H1 (cell line): ENCODE data around the gene UTP14A. TPM values are rescaled to one million over a fixed set of nuclear protein-coding genes. Genes with fewer than 3 reads are reported as not detected.

ENCODE experiments used
- CTCF ChIA-PET: fragments of 300-600 bp; sonication (Branson Sonifier 250); formaldehyde crosslinking; loops from one replicate; lab custom pipeline; 2021; ENCODE audit not compliant: partially characterized antibody; lab: Charles Lee
- POLR2A ChIA-PET: fragments of 300-600 bp; sonication (Branson Sonifier 250); formaldehyde crosslinking; loops from one replicate; lab custom pipeline; 2021; ENCODE audit warnings: inconsistent platforms; ENCODE audit not compliant: partially characterized antibody; lab: Charles Lee
- DNase-seq, 2 experiments: peaks; one replicate each; pipeline versions ENCODE4 v3.0.0 to v3.0.0-alpha.2; 2010 to 2022; ENCODE audit warnings: low spot score in 2 of 2, low read depth in 1 of 2, mixed read lengths in 1 of 2
- FAIRE-seq: peaks from 2 replicates; lab custom pipeline; 2011; peaks lifted over from hg19 to GRCh38; lab: Jason Lieb, UNC
- H2AFZ ChIP-seq: 2 replicates; pipeline ENCODE4 v1.8.1; 2012; ENCODE audit warnings: low read length, inconsistent platforms
- H2AK5ac ChIP-seq: 2 replicates; pipeline ENCODE4 v1.6.1; 2013; ENCODE audit warnings: low read depth, low read length
- H2BK120ac ChIP-seq: replicated peaks from 2 replicates; pipeline ENCODE3; 2013; ENCODE audit warnings: low read depth, low read length, inconsistent platforms
- H2BK12ac ChIP-seq: 2 replicates; pipeline ENCODE4 v1.6.1; 2013; ENCODE audit warnings: low read depth, low read length
- H2BK15ac ChIP-seq: 2 replicates; pipeline ENCODE4 v1.6.1; 2013; ENCODE audit warnings: low read length
- H2BK20ac ChIP-seq: 2 replicates; pipeline ENCODE4 v1.6.1; 2013; ENCODE audit warnings: low read length
- H2BK5ac ChIP-seq: 2 replicates; pipeline ENCODE4 v1.6.1; 2013; ENCODE audit warnings: low read depth, low read length
- H3K14ac ChIP-seq: 2 replicates; pipeline ENCODE4 v1.6.1; 2013; ENCODE audit warnings: inconsistent platforms; ENCODE audit not compliant: insufficient read length
- H3K18ac ChIP-seq: 2 replicates; pipeline ENCODE4 v1.6.1; 2013; ENCODE audit warnings: low read length; ENCODE audit errors: extremely low read depth
- H3K23ac ChIP-seq: 2 replicates; pipeline ENCODE4 v1.6.1; 2013; ENCODE audit warnings: inconsistent platforms; ENCODE audit not compliant: insufficient read length
- H3K23me2 ChIP-seq: 2 replicates; pipeline ENCODE4 v1.6.1; 2013; ENCODE audit warnings: low read depth, low read length
- H3K27ac ChIP-seq: 2 replicates; pipeline ENCODE4 v1.6.1; 2011; ENCODE audit warnings: low read depth, low read length, inconsistent platforms
- H3K27me3 ChIP-seq, 4 experiments: replicated peaks in 1 of 4; 1 replicate in 1 of 4; 2 replicates in 3 of 4; pipeline versions ENCODE4 v1.6.1 to v1.8.1; 2011 to 2013; ENCODE audit warnings: low read length in 3 of 4, mild to moderate bottlenecking in 3 of 4, inconsistent platforms in 2 of 4, mixed read lengths in 2 of 4, moderate library complexity in 1 of 4; ENCODE audit not compliant: control insufficient read depth in 3 of 4, insufficient read depth in 3 of 4; ENCODE audit errors: extremely low read depth in 1 of 4
- H3K36me3 ChIP-seq, 4 experiments: 2 replicates each; pipeline versions ENCODE4 v1.6.1 to v1.8.1; 2011 to 2013; ENCODE audit warnings: mild to moderate bottlenecking in 4 of 4, low read length in 3 of 4, moderate library complexity in 2 of 4, control low read depth in 1 of 4, inconsistent platforms in 1 of 4; ENCODE audit not compliant: insufficient read depth in 4 of 4, control insufficient read depth in 2 of 4
- H3K4ac ChIP-seq: replicated peaks from 2 replicates; pipeline ENCODE3; 2013; ENCODE audit warnings: low read length, low read depth, mixed read lengths, inconsistent platforms; ENCODE audit not compliant: insufficient read length
- H3K4me1 ChIP-seq, 4 experiments: replicated peaks in 1 of 4; 1 replicate in 1 of 4; 2 replicates in 3 of 4; pipeline versions ENCODE4 v1.6.1 to v1.8.1; 2011 to 2013; ENCODE audit warnings: low read length in 3 of 4, inconsistent platforms in 2 of 4, mixed read lengths in 1 of 4; ENCODE audit not compliant: insufficient read depth in 4 of 4, control insufficient read depth in 3 of 4
- H3K4me2 ChIP-seq, 2 experiments: 2 replicates each; pipeline versions ENCODE4 v1.6.1 to v1.8.1; 2011 to 2013; ENCODE audit warnings: low read depth in 2 of 2, low read length in 2 of 2, control low read depth in 1 of 2, inconsistent platforms in 1 of 2, mild to moderate bottlenecking in 1 of 2; ENCODE audit not compliant: insufficient read depth in 1 of 2
- H3K4me3 ChIP-seq, 4 experiments: fragments of 200-600, 300-600 bp in 1 of 4; sonication (generic), shearing (Covaris generic), sonication (Bioruptor Twin) in 1 of 4; 2 replicates each; pipeline versions ENCODE4 v1.5.1 to v1.8.1; 2011 to 2016; ENCODE audit warnings: low read length in 4 of 4, low read depth in 3 of 4, control low read depth in 2 of 4, inconsistent platforms in 2 of 4, mild to moderate bottlenecking in 2 of 4, mixed read lengths in 1 of 4, moderate library complexity in 1 of 4; ENCODE audit not compliant: insufficient read depth in 2 of 4; ENCODE audit errors: extremely low read depth in 1 of 4
- H3K56ac ChIP-seq: replicated peaks from 2 replicates; pipeline ENCODE3; 2013; ENCODE audit warnings: low read depth, mild to moderate bottlenecking, mixed read lengths, low read length, inconsistent platforms; ENCODE audit not compliant: insufficient read length
- H3K79me1 ChIP-seq: 2 replicates; pipeline ENCODE4 v1.6.1; 2013; ENCODE audit warnings: low read depth, low read length, control low read depth
- H3K79me2 ChIP-seq, 2 experiments: 2 replicates each; pipeline versions ENCODE4 v1.6.1 to v1.8.1; 2012 to 2013; ENCODE audit warnings: low read length in 2 of 2, mild to moderate bottlenecking in 2 of 2, inconsistent platforms in 1 of 2; ENCODE audit not compliant: insufficient read depth in 2 of 2, control insufficient read depth in 1 of 2
- H3K9ac ChIP-seq, 4 experiments: replicated peaks in 1 of 4; 1 replicate in 1 of 4; 2 replicates in 3 of 4; pipeline versions ENCODE4 v1.6.1 to v1.8.1; 2011 to 2013; ENCODE audit warnings: low read depth in 3 of 4, low read length in 3 of 4, control low read depth in 2 of 4, mild to moderate bottlenecking in 2 of 4, moderate library complexity in 2 of 4, inconsistent platforms in 1 of 4; ENCODE audit errors: extremely low read depth in 1 of 4
- H3K9me3 ChIP-seq, 2 experiments: 2 replicates each; pipeline versions ENCODE4 v1.6.1 to v1.8.1; 2012 to 2013; ENCODE audit warnings: mild to moderate bottlenecking in 2 of 2, moderate library complexity in 2 of 2, control low read depth in 1 of 2, inconsistent platforms in 1 of 2, low read depth in 1 of 2, low read length in 1 of 2, mixed read lengths in 1 of 2; ENCODE audit not compliant: insufficient read depth in 2 of 2
- H4K20me1 ChIP-seq, 2 experiments: replicated peaks in 1 of 2; 2 replicates each; pipeline versions ENCODE3 to v1.8.1; 2011 to 2013; ENCODE audit warnings: inconsistent platforms in 2 of 2, low read length in 2 of 2, mild to moderate bottlenecking in 1 of 2; ENCODE audit not compliant: insufficient read depth in 2 of 2, control insufficient read depth in 1 of 2
- H4K5ac ChIP-seq: 2 replicates; pipeline ENCODE4 v1.6.1; 2013; ENCODE audit warnings: low read length, low read depth, mixed read lengths, inconsistent platforms; ENCODE audit not compliant: insufficient read length
- H4K8ac ChIP-seq: 2 replicates; pipeline ENCODE4 v1.8.0; 2013; ENCODE audit warnings: mild to moderate bottlenecking, moderate library complexity, low read length, inconsistent platforms; ENCODE audit not compliant: insufficient read depth; ENCODE audit errors: extremely low read depth
- H4K91ac ChIP-seq: replicated peaks from 2 replicates; pipeline ENCODE3; 2013; ENCODE audit warnings: low read length, mixed read lengths, inconsistent platforms; ENCODE audit not compliant: insufficient read length
- CEBPB ChIP-seq: IDR thresholded peaks from 2 replicates; pipeline ENCODE4 v1.6.1; 2012; ENCODE audit warnings: low read depth, low read length
- GABPA ChIP-seq: IDR thresholded peaks from 2 replicates; pipeline ENCODE4 v1.6.1; 2011; ENCODE audit warnings: mild to moderate bottlenecking, low read length, moderate library complexity, borderline replicate concordance; ENCODE audit not compliant: insufficient read depth
- HDAC2 ChIP-seq, 2 experiments: fragments of 300-600 bp in 1 of 2; sonication (generic) in 1 of 2; IDR thresholded peaks; 2 replicates each; pipeline ENCODE4 v1.6.1; 2011 to 2012; ENCODE audit warnings: low read depth in 2 of 2, low read length in 2 of 2, mild to moderate bottlenecking in 2 of 2, moderate library complexity in 2 of 2, borderline replicate concordance in 1 of 2, inconsistent platforms in 1 of 2
- KDM4A ChIP-seq: IDR thresholded peaks from one replicate; pipeline ENCODE4 v1.7.1; 2012; ENCODE audit warnings: low read depth, mild to moderate bottlenecking, moderate library complexity, low read length, inconsistent platforms; ENCODE audit not compliant: severe bottlenecking
- KDM5A ChIP-seq: fragments of 200-600 bp; IDR thresholded peaks from 2 replicates; pipeline ENCODE4 v1.7.1; 2012; ENCODE audit warnings: mild to moderate bottlenecking, low read length, inconsistent platforms, mixed read lengths
- RBBP5 ChIP-seq: IDR thresholded peaks from 2 replicates; pipeline ENCODE4 v1.7.1; 2012; ENCODE audit warnings: low read depth, mild to moderate bottlenecking, inconsistent platforms, low read length, moderate library complexity, borderline replicate concordance
- RXRA ChIP-seq: IDR thresholded peaks from 2 replicates; pipeline ENCODE4 v1.6.1; 2011; ENCODE audit warnings: low read depth, mild to moderate bottlenecking, low read length, moderate library complexity; ENCODE audit not compliant: insufficient read depth
- SIN3A ChIP-seq, 2 experiments: IDR thresholded peaks in 1 of 2; conservative IDR thresholded peaks in 1 of 2; 2 replicates each; pipeline ENCODE4 v1.6.1; 2011 to 2012; ENCODE audit warnings: low read length in 2 of 2, improper control_type of control experiment in 1 of 2, low read depth in 1 of 2, mild to moderate bottlenecking in 1 of 2
- YY1 ChIP-seq: IDR thresholded peaks from 2 replicates; pipeline ENCODE4 v1.6.1; 2011; ENCODE audit warnings: low read depth, mild to moderate bottlenecking, low read length
- ZNF274 ChIP-seq: IDR thresholded peaks from 2 replicates; pipeline ENCODE4 v1.7.0; 2012; ENCODE audit warnings: low read length, borderline replicate concordance; ENCODE audit errors: extremely low read depth
- WGBS, 2 experiments: shearing (Covaris generic) in 1 of 2; methylation state at CpG; one replicate each; pipeline versions ENCODE4 v1.1.6 to v1.1.7; 2013 to 2015; ENCODE audit warnings: low lambda C conversion rate in 2 of 2, mixed read lengths in 2 of 2, inconsistent platforms in 1 of 2, low coverage in 1 of 2, missing lambda C conversion rate in 1 of 2; ENCODE audit not compliant: insufficient replicate concordance in 2 of 2, insufficient coverage in 1 of 2, insufficient read length in 1 of 2; ENCODE audit errors: extremely low coverage in 1 of 2, missing lambda C conversion rate in 1 of 2; 5-methylcytosine and 5-hydroxymethylcytosine counted together
- polyA plus RNA-seq, 7 experiments: library from polyadenylated mRNA; depleted of rRNA in 3 of 7; stranded (reverse) in 5 of 7; unstranded in 2 of 7; fragments of >200 nt in 5 of 7; fragments of 200-250 nt in 2 of 7; gene quantifications; 1 replicate in 5 of 7; 2 replicates in 1 of 7; 4 replicates in 1 of 7; pipeline versions ENCODE4 v1.2.1 to v1.2.3, GENCODE V29; 2011 to 2013; ENCODE audit warnings: missing spikeins in 2 of 7, mixed read lengths in 2 of 7
- total RNA-seq: library from RNA; stranded (reverse); fragmentation: NEBNext Ultra II Directional; extraction: Animal tissue kit (Norgen Biotek cat#: 25700); gene quantifications from 2 replicates; pipeline ENCODE4 v1.2.1, GENCODE V29; 2021

UTP14A gene
- total and polyA plus RNA-seq, 2 of the 8 experiments (the other 6 are each of a cell fraction or from before 2014, with no cell fraction given), result 4.5 to 24.0 TPM

GRCh38 chrX:129876771-129877305 is 29.1 kb upstream of the UTP14A start:
- H2AK5ac ChIP-seq, result no peak overlapping the region
- ChIA-PET POLR2A (interaction anchor here (1.3 kb wide), 1 partner anchor 29 kb away, joined by 4 read pairs; the partner anchor contains the start of gene UTP14A), CTCF (no interaction called here)
- H2AFZ ChIP-seq, result no peak overlapping the region; the same call in 1 of the 2 replicates
- H3K18ac ChIP-seq, result no peak overlapping the region
- no peak overlapping the region for H3K4me3 ChIP-seq
- H4K91ac ChIP-seq, result no peak overlapping the region
- H3K79me2 ChIP-seq, result no peaks in the 10 kb centered on the region
- 60% methylated on average over 3 of the region's 4 CpGs; no CpG with 5 or more reads in 1 of the 2 experiments for WGBS, 2 experiments
- H3K4me2 ChIP-seq, result no peak overlapping the region
- no peak overlapping the region for H2BK20ac ChIP-seq
- H2BK12ac ChIP-seq, result peak overlapping the region; percentile 71
- H3K23me2 ChIP-seq, result no peaks in the 10 kb centered on the region
- H3K23ac ChIP-seq, result no peak overlapping the region
- no peaks in the 10 kb centered on the region for H3K79me1 ChIP-seq
- H3K4me1 ChIP-seq, result peaks cover 0 to 2% (median 0%) of the 10 kb centered on the region in 4 experiments; a peak in 1 of 7 replicates
- H2BK15ac ChIP-seq, result no peak overlapping the region
- no peaks in the 10 kb centered on the region for H3K9me3 ChIP-seq
- H2BK120ac ChIP-seq, result no peak overlapping the region
- no peaks in the 10 kb centered on the region for H3K36me3 ChIP-seq
- H2BK5ac ChIP-seq, result peak overlapping the region; percentile 93; the same call in 1 of the 2 replicates
- H3K4ac ChIP-seq, result no peak overlapping the region
- H3K27me3 ChIP-seq, result no peaks in the 10 kb centered on the region
- DNase-seq (peak in 1 of 2 experiments; percentile 1), FAIRE-seq (no peak)
- H4K8ac ChIP-seq, result no peak overlapping the region
- H4K5ac ChIP-seq, result no peak overlapping the region
- no peak overlapping the region for H3K27ac ChIP-seq
- no peaks in the 10 kb centered on the region for H4K20me1 ChIP-seq
- H3K9ac ChIP-seq, result no peak overlapping the region
- no peak overlapping the region for H3K56ac ChIP-seq
- H3K14ac ChIP-seq, result no peak overlapping the region
- TF ChIP-seq HDAC2 (IDR thresholded peaks at IDR 0.05; ENCODE audit: borderline replicate concordance in 1 of 2, low read depth in 2 of 2, low read length in 2 of 2), result no peak
- no peak for TF ChIP-seq GABPA
- no peak for TF ChIP-seq SIN3A (conservative IDR thresholded peaks at IDR 0.05 in 1 of 2, IDR thresholded peaks at IDR 0.05 in 1 of 2; ENCODE audit: low read depth in 1 of 2, low read length in 2 of 2)
- no peak for TF ChIP-seq YY1
- TF ChIP-seq KDM5A, result no peak
- TF ChIP-seq RBBP5, result no peak
- TF ChIP-seq ZNF274, result no peak
- TF ChIP-seq KDM4A, result no peak
- TF ChIP-seq RXRA, result no peak
- no peak for TF ChIP-seq CEBPB
